GM10266 (cell line): Measurements from ENCODE around the gene GCNT3.

ENCODE experiments used
- DNase-seq: peaks from one replicate; pipeline ENCODE4 v3.0.0; 2012; ENCODE audit errors: extremely low spot score
- TF ChIP-seq, protein P1 (sequence below): IDR thresholded peaks from 2 replicates; pipeline ENCODE4 v1.5.1; 2012; ENCODE audit warnings: mild to moderate bottlenecking, low read depth; ENCODE audit not compliant: control insufficient read depth, insufficient read depth; ENCODE audit errors: missing control alignments

GCNT3 gene

DNA sequence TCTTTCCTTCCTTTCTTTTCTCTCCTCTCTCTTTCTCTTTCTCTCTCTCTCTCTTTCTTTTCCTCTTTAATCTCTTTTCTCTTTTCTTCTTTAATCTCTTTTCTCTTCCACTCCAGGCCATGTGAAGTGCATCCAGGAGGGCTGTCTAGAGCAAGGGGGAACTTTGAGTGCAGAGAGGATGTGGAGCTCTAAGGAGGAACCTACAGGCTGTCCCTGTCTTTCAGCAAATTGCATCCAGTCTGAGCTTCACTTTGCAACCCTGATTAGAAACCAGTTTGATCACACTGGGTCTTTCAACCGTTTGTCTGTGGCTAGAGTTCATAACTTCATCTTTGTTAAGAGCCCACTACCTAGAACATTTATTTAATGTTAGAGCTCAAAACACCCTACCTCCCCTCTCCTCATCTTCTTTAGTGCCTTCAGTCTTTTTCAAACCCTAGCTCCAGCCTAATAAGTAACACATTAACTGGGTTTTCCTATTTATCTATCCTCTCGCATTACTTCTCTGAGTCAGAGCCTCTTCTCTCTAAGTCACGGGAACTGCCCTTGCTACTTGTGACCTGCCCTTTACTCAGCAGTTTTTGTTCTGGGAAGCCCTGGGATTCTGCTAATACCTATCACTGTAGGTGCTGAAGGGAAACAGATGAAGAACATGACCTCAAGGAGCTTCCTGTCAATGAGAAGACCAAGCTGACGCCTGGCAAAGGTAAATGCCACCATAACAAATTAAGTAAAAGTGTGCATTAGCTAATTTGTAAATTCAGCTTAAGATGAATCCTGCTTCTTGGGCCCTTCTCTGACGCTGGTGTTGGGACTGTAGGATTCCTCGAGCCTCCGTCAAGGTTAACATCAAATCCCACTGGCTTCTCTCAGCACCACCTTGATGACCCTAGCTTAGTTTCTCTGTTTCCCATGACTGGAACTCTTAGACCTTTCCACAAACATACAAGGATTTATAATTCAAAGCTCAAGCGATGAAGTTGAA is at the start of gene GCNT3:
GCNT3 (plus strand) TSS at position 508 of the 985 bp plus-strand sequence. CDS start 6,456 bp downstream, outside the sequence.
- DNase-seq, result no peak
- TF ChIP-seq, protein P1, sequence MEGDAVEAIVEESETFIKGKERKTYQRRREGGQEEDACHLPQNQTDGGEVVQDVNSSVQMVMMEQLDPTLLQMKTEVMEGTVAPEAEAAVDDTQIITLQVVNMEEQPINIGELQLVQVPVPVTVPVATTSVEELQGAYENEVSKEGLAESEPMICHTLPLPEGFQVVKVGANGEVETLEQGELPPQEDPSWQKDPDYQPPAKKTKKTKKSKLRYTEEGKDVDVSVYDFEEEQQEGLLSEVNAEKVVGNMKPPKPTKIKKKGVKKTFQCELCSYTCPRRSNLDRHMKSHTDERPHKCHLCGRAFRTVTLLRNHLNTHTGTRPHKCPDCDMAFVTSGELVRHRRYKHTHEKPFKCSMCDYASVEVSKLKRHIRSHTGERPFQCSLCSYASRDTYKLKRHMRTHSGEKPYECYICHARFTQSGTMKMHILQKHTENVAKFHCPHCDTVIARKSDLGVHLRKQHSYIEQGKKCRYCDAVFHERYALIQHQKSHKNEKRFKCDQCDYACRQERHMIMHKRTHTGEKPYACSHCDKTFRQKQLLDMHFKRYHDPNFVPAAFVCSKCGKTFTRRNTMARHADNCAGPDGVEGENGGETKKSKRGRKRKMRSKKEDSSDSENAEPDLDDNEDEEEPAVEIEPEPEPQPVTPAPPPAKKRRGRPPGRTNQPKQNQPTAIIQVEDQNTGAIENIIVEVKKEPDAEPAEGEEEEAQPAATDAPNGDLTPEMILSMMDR, result no peak

- TF ChIP-seq, protein P1, result no peak
- no peak for DNase-seq
Measured at GRCh38 chr15:59562448-59563186, 49.0 kb upstream of the GCNT3 start.

DNA sequence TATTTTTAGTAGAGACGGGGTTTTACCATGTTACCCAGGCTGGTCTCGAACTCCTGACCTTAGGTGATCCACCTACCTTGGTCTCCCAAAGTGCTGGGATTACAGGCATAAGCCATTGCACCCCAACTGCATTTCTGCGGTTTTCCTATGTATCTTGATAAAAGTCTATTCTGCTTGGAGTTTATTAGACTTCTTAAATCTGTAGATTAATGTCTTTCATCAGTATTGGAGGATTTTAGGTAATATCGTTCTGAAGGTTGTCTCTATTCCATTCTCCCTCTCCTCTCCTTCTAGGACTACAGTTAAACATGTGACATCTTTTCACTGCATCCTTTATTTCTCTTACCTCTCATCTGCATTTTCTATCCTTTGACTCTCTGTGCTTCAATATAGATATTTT is 46.3 kb upstream of the GCNT3 start:
- TF ChIP-seq, protein P1, result no peak

GRCh38 chr15:59567324-59567723 is 44.3 kb upstream of the GCNT3 start:
- DNase-seq, result no peak
- TF ChIP-seq, protein P1, result no peak

More for the DNA sequence above, 46.3 kb upstream of the GCNT3 start:
- DNase-seq, result no peak

- TF ChIP-seq, protein P1, result no peak
- no peak for DNase-seq
Measured at GRCh38 chr15:59569477-59569876, 42.1 kb upstream of the GCNT3 start.

GRCh38 chr15:59570315-59570714 is 41.3 kb upstream of the GCNT3 start:
- TF ChIP-seq, protein P1, result no peak
- no peak for DNase-seq
